ENCODE measurements around the gene IDH2. TPM values are rescaled to one million over a fixed set of nuclear protein-coding genes. Genes with fewer than 3 reads are reported as not detected.
"Not testable (repeated sequence)": the region's sequence is repeated elsewhere in the genome, so short reads cannot be mapped to it uniquely, and the experiment has no call there.

Gene IDH2
- total RNA-seq, 1 experiment from 2014 or later: 48.1 TPM

DNA sequence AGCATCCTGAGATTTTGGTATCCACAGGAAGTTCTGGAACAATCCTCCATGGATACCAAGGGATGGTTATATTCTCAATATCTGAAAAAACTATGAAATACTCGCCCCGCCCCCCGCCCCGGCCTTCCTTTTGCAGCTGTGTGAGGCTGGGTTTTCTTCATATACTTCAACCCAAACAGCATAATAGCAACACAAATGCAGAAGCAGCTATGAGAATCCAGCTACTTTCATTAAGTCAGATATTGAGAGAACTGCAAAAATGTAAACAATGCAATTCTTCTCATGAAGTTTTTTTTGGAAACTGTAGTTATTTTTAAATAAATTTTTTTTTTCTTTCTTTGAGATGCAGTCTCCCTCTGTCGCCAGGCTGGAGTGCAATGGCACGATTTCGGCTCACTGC is 10.9 kb upstream of the IDH2 start (continued):
- TF ChIP-seq, protein P1, sequence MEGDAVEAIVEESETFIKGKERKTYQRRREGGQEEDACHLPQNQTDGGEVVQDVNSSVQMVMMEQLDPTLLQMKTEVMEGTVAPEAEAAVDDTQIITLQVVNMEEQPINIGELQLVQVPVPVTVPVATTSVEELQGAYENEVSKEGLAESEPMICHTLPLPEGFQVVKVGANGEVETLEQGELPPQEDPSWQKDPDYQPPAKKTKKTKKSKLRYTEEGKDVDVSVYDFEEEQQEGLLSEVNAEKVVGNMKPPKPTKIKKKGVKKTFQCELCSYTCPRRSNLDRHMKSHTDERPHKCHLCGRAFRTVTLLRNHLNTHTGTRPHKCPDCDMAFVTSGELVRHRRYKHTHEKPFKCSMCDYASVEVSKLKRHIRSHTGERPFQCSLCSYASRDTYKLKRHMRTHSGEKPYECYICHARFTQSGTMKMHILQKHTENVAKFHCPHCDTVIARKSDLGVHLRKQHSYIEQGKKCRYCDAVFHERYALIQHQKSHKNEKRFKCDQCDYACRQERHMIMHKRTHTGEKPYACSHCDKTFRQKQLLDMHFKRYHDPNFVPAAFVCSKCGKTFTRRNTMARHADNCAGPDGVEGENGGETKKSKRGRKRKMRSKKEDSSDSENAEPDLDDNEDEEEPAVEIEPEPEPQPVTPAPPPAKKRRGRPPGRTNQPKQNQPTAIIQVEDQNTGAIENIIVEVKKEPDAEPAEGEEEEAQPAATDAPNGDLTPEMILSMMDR (IDR thresholded peaks at IDR 0.05 in 2 of 3, conservative IDR thresholded peaks at IDR 0.05 in 1 of 3; ENCODE audit: borderline replicate concordance in 1 of 3, insufficient read depth in 1 of 3, low read depth in 2 of 3, low read length in 2 of 3): no peak

DNA sequence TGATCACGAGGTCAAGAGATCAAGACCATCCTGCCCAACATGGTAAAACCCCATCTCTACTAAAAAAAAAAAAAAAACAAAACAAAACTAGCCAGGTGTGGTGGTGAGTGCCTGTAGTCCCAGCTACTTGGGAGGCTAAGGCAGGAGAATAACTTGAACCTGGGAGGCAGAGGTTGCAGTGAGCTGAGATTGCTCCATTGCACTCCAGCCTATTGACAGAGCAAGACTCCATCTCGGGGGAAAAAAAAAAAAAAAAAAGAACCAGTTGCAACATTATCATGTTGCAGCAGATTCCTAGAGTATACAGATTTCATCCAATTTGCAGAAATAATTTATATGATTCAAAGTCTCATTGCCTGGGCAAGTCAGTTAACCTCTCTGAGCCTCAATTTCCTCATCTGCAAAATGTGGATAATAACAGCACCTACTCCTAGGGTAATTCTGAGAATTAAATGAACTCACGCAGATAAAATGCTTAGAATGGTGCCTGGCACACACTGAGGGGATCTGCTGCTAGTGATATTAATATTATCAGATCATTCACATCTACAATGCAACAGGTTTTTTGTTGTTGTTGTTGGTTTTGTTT is 7.0 kb upstream of the IDH2 start:
- H3K9ac ChIP-seq (ENCODE audit: low read length); ATAC-seq; H3K9me2 ChIP-seq (ENCODE audit: insufficient read depth); H3K27ac ChIP-seq (ENCODE audit: low read depth, low read length); H3K4me2 ChIP-seq (ENCODE audit: low read length); H3K4me3 ChIP-seq (replicated peaks in 1 of 2; ENCODE audit: low read depth in 1 of 2, low read length in 2 of 2); CTCF ChIA-PET; H3K79me2 ChIP-seq (ENCODE audit: insufficient read depth, low read length); H3K9me3 ChIP-seq (ENCODE audit: control insufficient read depth in 1 of 2, insufficient read depth in 1 of 2, low read depth in 1 of 2, low read length in 2 of 2); BruUV-seq (replicated peaks); H2AFZ ChIP-seq (ENCODE audit: low read depth, low read length, poor library complexity, severe bottlenecking); RAD21 ChIA-PET (ENCODE audit: low non-redundant PET in 1 of 2, low total read pairs in 2 of 2, uncharacterized antibody in 2 of 2, unreplicated experiment in 2 of 2); POLR2A ChIA-PET; DNase-seq (ENCODE audit: low read depth, low spot score); intact Hi-C loops (cut with micrococcal nuclease); H3K36me3 ChIP-seq (ENCODE audit: control insufficient read depth in 1 of 2, insufficient read depth in 2 of 2, low read length in 2 of 2); H4K20me1 ChIP-seq (ENCODE audit: insufficient read depth); H3K27me3 ChIP-seq (ENCODE audit: insufficient read depth, low read length): not testable (repeated sequence)
- peaks cover 8 to 11% of the 10 kb centered on the region in 2 experiments for H3K4me1 ChIP-seq (ENCODE audit: control insufficient read depth in 1 of 2, insufficient read depth in 2 of 2, low read length in 2 of 2)

DNA sequence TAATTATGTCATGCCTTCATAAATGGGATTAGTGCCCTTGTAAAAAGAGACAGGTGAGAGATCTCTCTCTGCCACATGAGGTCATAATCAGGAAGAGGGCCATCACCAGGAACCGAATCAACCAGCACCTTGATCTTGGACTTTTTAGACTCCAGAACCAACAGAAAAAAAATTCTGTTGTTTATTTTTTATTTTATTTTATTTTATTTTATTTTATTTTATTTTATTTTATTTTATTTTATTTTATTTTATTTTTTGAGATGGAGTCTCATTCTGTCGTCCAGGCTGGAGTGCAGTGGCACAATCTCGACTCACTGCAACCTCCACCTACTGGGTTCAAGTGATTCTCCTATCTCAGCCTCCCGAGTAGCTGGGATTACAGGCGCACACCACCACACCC is 5.8 kb upstream of the IDH2 start:
- BruUV-seq (replicated peaks); POLR2A ChIA-PET; H3K27ac ChIP-seq (ENCODE audit: low read depth, low read length); intact Hi-C loops (cut with micrococcal nuclease); H3K9me3 ChIP-seq (ENCODE audit: control insufficient read depth in 1 of 2, insufficient read depth in 1 of 2, low read depth in 1 of 2, low read length in 2 of 2); H3K27me3 ChIP-seq (ENCODE audit: insufficient read depth, low read length); CTCF ChIA-PET; DNase-seq (ENCODE audit: low read depth, low spot score); H3K36me3 ChIP-seq (ENCODE audit: control insufficient read depth in 1 of 2, insufficient read depth in 2 of 2, low read length in 2 of 2); H4K20me1 ChIP-seq (ENCODE audit: insufficient read depth); H3K9me2 ChIP-seq (ENCODE audit: insufficient read depth); ATAC-seq; H3K79me2 ChIP-seq (ENCODE audit: insufficient read depth, low read length); H3K4me2 ChIP-seq (ENCODE audit: low read length); H3K4me3 ChIP-seq (replicated peaks in 1 of 2; ENCODE audit: low read depth in 1 of 2, low read length in 2 of 2); H2AFZ ChIP-seq (ENCODE audit: low read depth, low read length, poor library complexity, severe bottlenecking); H3K9ac ChIP-seq (ENCODE audit: low read length); RAD21 ChIA-PET (ENCODE audit: low non-redundant PET in 1 of 2, low total read pairs in 2 of 2, uncharacterized antibody in 2 of 2, unreplicated experiment in 2 of 2): not testable (repeated sequence)
- peaks cover 10 to 15% of the 10 kb centered on the region in 2 experiments for H3K4me1 ChIP-seq (ENCODE audit: control insufficient read depth in 1 of 2, insufficient read depth in 2 of 2, low read length in 2 of 2)
